Measurements from ENCODE around the gene SH2D3A. TPM values are rescaled to one million over a fixed set of nuclear protein-coding genes. Genes with fewer than 3 reads are reported as not detected.

The SH2D3A gene
- total RNA-seq, 1 experiment from 2014 or later, result 75.7 TPM

DNA sequence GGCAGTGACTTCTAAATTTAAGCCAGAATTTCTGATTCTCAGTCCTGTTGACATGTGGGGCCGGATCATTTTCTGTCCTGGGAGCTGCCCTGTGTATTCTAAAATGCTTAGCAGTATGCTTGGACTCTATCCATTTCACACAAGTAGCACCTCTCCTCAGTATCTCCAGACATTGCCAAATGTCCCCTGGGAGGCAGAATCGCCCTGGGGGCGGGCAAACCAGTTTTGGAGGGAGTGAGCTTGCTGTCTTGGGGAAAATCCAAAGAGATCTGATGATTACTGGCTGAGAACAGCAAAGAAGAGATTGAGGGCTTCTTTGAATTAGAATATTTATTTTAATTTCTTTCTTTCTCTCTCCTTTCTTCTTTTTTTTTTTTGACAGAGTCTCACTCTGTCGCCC lies 21.7 kb upstream of the SH2D3A start:
- no TSS peak for BruUV-seq (replicated peaks)

DNA sequence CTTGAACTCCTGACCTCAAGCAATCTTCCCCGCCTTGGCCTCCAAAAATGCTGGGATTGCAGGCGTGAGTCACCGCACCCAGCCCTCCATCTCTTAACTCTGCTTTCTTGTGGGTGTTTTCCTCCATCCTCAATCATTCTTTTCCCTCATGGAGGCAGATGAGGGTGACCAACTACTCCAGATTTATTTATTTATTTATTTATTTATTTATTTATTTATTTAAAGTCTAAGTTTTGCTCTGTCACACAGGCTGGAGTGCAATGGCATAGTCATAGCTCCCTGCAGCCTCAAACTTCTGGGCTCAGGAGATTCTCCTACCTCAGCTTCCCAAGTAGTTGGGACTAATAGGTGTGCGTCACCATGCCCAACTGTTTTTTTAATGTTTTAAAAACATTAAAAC lies 20.2 kb upstream of the SH2D3A start:
- Histone ChIP-seq H3K4me1 (ENCODE audit: control insufficient read depth in 1 of 2, insufficient read depth in 2 of 2, low read length in 2 of 2) (peaks cover 2 to 5% of the 10 kb centered on the region in 2 experiments; a peak in 3 of 4 replicates), H3K9ac (ENCODE audit: low read length) (no peak overlapping the region), H3K9me2 (ENCODE audit: insufficient read depth) (no peaks in the 10 kb centered on the region), H3K4me3 (replicated peaks in 1 of 2; ENCODE audit: low read depth in 1 of 2, low read length in 2 of 2) (no peak overlapping the region), H2AFZ (ENCODE audit: low read depth, low read length, poor library complexity, severe bottlenecking) (no peak overlapping the region), H3K4me2 (ENCODE audit: low read length) (no peak overlapping the region), H3K27me3 (ENCODE audit: insufficient read depth, low read length) (no peaks in the 10 kb centered on the region), H3K27ac (ENCODE audit: low read depth, low read length) (no peak overlapping the region), H3K79me2 (ENCODE audit: insufficient read depth, low read length) (no peaks in the 10 kb centered on the region), H3K9me3 (ENCODE audit: control insufficient read depth in 1 of 2, insufficient read depth in 1 of 2, low read depth in 1 of 2, low read length in 2 of 2) (no peaks in the 10 kb centered on the region), H3K36me3 (ENCODE audit: control insufficient read depth in 1 of 2, insufficient read depth in 2 of 2, low read length in 2 of 2) (no peaks in the 10 kb centered on the region), H4K20me1 (ENCODE audit: insufficient read depth) (no peaks in the 10 kb centered on the region)
- intact Hi-C loops (cut with micrococcal nuclease), result no loop called here
- no TSS peak for BruUV-seq (replicated peaks)
- ChIA-PET CTCF (no interaction called here), POLR2A (no interaction called here), RAD21 (ENCODE audit: low non-redundant PET in 1 of 2, low total read pairs in 2 of 2, uncharacterized antibody in 2 of 2, unreplicated experiment in 2 of 2) (no interaction called here)
- ATAC-seq, result no peak
- no peak for TF ChIP-seq ZNF274 (IDR thresholded peaks at IDR 0.05; ENCODE audit: low read depth, low read length)
- TF ChIP-seq, protein P1, sequence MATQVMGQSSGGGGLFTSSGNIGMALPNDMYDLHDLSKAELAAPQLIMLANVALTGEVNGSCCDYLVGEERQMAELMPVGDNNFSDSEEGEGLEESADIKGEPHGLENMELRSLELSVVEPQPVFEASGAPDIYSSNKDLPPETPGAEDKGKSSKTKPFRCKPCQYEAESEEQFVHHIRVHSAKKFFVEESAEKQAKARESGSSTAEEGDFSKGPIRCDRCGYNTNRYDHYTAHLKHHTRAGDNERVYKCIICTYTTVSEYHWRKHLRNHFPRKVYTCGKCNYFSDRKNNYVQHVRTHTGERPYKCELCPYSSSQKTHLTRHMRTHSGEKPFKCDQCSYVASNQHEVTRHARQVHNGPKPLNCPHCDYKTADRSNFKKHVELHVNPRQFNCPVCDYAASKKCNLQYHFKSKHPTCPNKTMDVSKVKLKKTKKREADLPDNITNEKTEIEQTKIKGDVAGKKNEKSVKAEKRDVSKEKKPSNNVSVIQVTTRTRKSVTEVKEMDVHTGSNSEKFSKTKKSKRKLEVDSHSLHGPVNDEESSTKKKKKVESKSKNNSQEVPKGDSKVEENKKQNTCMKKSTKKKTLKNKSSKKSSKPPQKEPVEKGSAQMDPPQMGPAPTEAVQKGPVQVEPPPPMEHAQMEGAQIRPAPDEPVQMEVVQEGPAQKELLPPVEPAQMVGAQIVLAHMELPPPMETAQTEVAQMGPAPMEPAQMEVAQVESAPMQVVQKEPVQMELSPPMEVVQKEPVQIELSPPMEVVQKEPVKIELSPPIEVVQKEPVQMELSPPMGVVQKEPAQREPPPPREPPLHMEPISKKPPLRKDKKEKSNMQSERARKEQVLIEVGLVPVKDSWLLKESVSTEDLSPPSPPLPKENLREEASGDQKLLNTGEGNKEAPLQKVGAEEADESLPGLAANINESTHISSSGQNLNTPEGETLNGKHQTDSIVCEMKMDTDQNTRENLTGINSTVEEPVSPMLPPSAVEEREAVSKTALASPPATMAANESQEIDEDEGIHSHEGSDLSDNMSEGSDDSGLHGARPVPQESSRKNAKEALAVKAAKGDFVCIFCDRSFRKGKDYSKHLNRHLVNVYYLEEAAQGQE (IDR thresholded peaks at IDR 0.05; ENCODE audit: low read depth), result no peak
- no peak for TF ChIP-seq SIN3A (IDR thresholded peaks at IDR 0.05; ENCODE audit: low read depth)
- no peak for TF ChIP-seq EGR1 (IDR thresholded peaks at IDR 0.05; ENCODE audit: low read depth)
- no peak for DNase-seq (ENCODE audit: low read depth, low spot score)

More for the DNA sequence above, 21.7 kb upstream of the SH2D3A start:
- Histone ChIP-seq H3K27ac (ENCODE audit: low read depth, low read length) (no peak overlapping the region), H3K4me1 (ENCODE audit: control insufficient read depth in 1 of 2, insufficient read depth in 2 of 2, low read length in 2 of 2) (peaks cover 2 to 5% of the 10 kb centered on the region in 2 experiments; a peak in 3 of 4 replicates), H3K9me2 (ENCODE audit: insufficient read depth) (no peaks in the 10 kb centered on the region), H3K9ac (ENCODE audit: low read length) (no peak overlapping the region), H4K20me1 (ENCODE audit: insufficient read depth) (no peaks in the 10 kb centered on the region), H3K79me2 (ENCODE audit: insufficient read depth, low read length) (no peaks in the 10 kb centered on the region), H3K4me3 (replicated peaks in 1 of 2; ENCODE audit: low read depth in 1 of 2, low read length in 2 of 2) (no peak overlapping the region), H3K27me3 (ENCODE audit: insufficient read depth, low read length) (no peaks in the 10 kb centered on the region), H3K4me2 (ENCODE audit: low read length) (no peak overlapping the region), H3K36me3 (ENCODE audit: control insufficient read depth in 1 of 2, insufficient read depth in 2 of 2, low read length in 2 of 2) (no peaks in the 10 kb centered on the region), H3K9me3 (ENCODE audit: control insufficient read depth in 1 of 2, insufficient read depth in 1 of 2, low read depth in 1 of 2, low read length in 2 of 2) (no peaks in the 10 kb centered on the region), H2AFZ (ENCODE audit: low read depth, low read length, poor library complexity, severe bottlenecking) (no peak overlapping the region)
- ChIA-PET CTCF (no interaction called here), RAD21 (ENCODE audit: low non-redundant PET in 1 of 2, low total read pairs in 2 of 2, uncharacterized antibody in 2 of 2, unreplicated experiment in 2 of 2) (no interaction called here), POLR2A (no interaction called here)
- no peak for ATAC-seq
- no peak for DNase-seq (ENCODE audit: low read depth, low spot score)
- TF ChIP-seq SP1 (IDR thresholded peaks at IDR 0.05; ENCODE audit: low read depth), result no peak
- no peak for TF ChIP-seq CEBPB (IDR thresholded peaks at IDR 0.05; ENCODE audit: low read depth)
- intact Hi-C loops (cut with micrococcal nuclease), result no loop called here

All from HCT116 (cell line).